ENCODE data around the gene ITGBL1. TPM values are rescaled to one million over a fixed set of nuclear protein-coding genes. Genes with fewer than 3 reads are reported as not detected.
A peak's percentile ranks its signal among the peaks of the same experiment; 100 is the strongest.

Gene ITGBL1
- total and polyA plus RNA-seq, 2 experiments from 2014 or later: 0.29 TPM; not detected in 1

DNA sequence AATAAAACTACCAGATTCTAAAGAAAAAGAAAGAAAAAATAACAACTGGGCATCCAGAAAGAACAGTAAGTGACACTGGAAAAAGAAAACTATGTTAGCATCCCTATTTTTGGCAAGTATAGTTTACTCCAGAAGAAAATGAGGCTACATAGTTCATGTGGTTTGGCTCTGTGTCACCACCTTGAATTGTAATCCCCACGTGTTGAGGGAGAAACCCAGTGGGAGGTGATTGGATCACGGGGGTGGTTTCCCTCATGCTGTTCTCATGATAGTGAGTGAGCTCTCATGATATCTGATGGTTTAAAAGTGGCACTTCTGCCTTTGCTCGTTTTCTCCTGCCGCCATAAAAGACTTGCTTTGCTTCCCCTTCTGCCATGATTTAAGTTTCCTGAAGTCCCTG is 76.9 kb downstream of the ITGBL1 start:
- Histone ChIP-seq H3K27me3 (ENCODE audit: insufficient read depth) (no peaks in the 10 kb centered on the region), H3K36me3 (ENCODE audit: insufficient read depth) (no peaks in the 10 kb centered on the region), H3K27ac (ENCODE audit: low read depth) (no peak overlapping the region), H3F3A (replicated peaks; ENCODE audit: low read depth) (no peaks in the 10 kb centered on the region), H3K79me2 (replicated peaks; ENCODE audit: insufficient read depth) (no peaks in the 10 kb centered on the region), H2AFZ (peak overlapping the region; percentile 45; the same call in 1 of the 2 replicates), H3K4me3 (no peak overlapping the region), H3K4me2 (no peak overlapping the region), H3K9me2 (ENCODE audit: insufficient read depth) (no peaks in the 10 kb centered on the region), H3K4me1 (ENCODE audit: insufficient read depth) (no peaks in the 10 kb centered on the region), H4K20me1 (replicated peaks; ENCODE audit: insufficient read depth) (no peaks in the 10 kb centered on the region)
- no peaks in the 10 kb centered on the region for H3K4me1 Mint-ChIP-seq
- TF ChIP-seq NANOG (IDR thresholded peaks at IDR 0.05; ENCODE audit: borderline replicate concordance): no peak
- TF ChIP-seq, protein P1, sequence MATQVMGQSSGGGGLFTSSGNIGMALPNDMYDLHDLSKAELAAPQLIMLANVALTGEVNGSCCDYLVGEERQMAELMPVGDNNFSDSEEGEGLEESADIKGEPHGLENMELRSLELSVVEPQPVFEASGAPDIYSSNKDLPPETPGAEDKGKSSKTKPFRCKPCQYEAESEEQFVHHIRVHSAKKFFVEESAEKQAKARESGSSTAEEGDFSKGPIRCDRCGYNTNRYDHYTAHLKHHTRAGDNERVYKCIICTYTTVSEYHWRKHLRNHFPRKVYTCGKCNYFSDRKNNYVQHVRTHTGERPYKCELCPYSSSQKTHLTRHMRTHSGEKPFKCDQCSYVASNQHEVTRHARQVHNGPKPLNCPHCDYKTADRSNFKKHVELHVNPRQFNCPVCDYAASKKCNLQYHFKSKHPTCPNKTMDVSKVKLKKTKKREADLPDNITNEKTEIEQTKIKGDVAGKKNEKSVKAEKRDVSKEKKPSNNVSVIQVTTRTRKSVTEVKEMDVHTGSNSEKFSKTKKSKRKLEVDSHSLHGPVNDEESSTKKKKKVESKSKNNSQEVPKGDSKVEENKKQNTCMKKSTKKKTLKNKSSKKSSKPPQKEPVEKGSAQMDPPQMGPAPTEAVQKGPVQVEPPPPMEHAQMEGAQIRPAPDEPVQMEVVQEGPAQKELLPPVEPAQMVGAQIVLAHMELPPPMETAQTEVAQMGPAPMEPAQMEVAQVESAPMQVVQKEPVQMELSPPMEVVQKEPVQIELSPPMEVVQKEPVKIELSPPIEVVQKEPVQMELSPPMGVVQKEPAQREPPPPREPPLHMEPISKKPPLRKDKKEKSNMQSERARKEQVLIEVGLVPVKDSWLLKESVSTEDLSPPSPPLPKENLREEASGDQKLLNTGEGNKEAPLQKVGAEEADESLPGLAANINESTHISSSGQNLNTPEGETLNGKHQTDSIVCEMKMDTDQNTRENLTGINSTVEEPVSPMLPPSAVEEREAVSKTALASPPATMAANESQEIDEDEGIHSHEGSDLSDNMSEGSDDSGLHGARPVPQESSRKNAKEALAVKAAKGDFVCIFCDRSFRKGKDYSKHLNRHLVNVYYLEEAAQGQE (IDR thresholded peaks at IDR 0.05; ENCODE audit: unreplicated experiment): no peak
- TF ChIP-seq POLR2AphosphoS5 (IDR thresholded peaks at IDR 0.05; ENCODE audit: low read depth): no peak
- TF ChIP-seq, protein P2, sequence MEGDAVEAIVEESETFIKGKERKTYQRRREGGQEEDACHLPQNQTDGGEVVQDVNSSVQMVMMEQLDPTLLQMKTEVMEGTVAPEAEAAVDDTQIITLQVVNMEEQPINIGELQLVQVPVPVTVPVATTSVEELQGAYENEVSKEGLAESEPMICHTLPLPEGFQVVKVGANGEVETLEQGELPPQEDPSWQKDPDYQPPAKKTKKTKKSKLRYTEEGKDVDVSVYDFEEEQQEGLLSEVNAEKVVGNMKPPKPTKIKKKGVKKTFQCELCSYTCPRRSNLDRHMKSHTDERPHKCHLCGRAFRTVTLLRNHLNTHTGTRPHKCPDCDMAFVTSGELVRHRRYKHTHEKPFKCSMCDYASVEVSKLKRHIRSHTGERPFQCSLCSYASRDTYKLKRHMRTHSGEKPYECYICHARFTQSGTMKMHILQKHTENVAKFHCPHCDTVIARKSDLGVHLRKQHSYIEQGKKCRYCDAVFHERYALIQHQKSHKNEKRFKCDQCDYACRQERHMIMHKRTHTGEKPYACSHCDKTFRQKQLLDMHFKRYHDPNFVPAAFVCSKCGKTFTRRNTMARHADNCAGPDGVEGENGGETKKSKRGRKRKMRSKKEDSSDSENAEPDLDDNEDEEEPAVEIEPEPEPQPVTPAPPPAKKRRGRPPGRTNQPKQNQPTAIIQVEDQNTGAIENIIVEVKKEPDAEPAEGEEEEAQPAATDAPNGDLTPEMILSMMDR (conservative IDR thresholded peaks at IDR 0.05; ENCODE audit: low read depth in 2 of 2): no peak
- TF ChIP-seq, protein P3, sequence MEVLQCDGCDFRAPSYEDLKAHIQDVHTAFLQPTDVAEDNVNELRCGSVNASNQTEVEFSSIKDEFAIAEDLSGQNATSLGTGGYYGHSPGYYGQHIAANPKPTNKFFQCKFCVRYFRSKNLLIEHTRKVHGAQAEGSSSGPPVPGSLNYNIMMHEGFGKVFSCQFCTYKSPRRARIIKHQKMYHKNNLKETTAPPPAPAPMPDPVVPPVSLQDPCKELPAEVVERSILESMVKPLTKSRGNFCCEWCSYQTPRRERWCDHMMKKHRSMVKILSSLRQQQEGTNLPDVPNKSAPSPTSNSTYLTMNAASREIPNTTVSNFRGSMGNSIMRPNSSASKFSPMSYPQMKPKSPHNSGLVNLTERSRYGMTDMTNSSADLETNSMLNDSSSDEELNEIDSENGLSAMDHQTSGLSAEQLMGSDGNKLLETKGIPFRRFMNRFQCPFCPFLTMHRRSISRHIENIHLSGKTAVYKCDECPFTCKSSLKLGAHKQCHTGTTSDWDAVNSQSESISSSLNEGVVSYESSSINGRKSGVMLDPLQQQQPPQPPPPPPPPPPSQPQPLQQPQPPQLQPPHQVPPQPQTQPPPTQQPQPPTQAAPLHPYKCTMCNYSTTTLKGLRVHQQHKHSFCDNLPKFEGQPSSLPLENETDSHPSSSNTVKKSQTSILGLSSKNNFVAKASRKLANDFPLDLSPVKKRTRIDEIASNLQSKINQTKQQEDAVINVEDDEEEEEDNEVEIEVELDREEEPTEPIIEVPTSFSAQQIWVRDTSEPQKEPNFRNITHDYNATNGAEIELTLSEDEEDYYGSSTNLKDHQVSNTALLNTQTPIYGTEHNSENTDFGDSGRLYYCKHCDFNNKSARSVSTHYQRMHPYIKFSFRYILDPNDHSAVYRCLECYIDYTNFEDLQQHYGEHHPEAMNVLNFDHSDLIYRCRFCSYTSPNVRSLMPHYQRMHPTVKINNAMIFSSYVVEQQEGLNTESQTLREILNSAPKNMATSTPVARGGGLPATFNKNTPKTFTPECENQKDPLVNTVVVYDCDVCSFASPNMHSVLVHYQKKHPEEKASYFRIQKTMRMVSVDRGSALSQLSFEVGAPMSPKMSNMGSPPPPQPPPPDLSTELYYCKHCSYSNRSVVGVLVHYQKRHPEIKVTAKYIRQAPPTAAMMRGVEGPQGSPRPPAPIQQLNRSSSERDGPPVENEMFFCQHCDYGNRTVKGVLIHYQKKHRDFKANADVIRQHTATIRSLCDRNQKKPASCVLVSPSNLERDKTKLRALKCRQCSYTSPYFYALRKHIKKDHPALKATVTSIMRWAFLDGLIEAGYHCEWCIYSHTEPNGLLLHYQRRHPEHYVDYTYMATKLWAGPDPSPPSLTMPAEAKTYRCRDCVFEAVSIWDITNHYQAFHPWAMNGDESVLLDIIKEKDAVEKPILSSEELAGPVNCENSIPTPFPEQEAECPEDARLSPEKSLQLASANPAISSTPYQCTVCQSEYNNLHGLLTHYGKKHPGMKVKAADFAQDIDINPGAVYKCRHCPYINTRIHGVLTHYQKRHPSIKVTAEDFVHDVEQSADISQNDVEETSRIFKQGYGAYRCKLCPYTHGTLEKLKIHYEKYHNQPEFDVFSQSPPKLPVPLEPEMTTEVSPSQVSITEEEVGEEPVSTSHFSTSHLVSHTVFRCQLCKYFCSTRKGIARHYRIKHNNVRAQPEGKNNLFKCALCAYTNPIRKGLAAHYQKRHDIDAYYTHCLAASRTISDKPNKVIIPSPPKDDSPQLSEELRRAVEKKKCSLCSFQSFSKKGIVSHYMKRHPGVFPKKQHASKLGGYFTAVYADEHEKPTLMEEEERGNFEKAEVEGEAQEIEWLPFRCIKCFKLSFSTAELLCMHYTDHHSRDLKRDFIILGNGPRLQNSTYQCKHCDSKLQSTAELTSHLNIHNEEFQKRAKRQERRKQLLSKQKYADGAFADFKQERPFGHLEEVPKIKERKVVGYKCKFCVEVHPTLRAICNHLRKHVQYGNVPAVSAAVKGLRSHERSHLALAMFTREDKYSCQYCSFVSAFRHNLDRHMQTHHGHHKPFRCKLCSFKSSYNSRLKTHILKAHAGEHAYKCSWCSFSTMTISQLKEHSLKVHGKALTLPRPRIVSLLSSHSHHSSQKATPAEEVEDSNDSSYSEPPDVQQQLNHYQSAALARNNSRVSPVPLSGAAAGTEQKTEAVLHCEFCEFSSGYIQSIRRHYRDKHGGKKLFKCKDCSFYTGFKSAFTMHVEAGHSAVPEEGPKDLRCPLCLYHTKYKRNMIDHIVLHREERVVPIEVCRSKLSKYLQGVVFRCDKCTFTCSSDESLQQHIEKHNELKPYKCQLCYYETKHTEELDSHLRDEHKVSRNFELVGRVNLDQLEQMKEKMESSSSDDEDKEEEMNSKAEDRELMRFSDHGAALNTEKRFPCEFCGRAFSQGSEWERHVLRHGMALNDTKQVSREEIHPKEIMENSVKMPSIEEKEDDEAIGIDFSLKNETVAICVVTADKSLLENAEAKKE (CRISPR knock-in tag; IDR thresholded peaks at IDR 0.05): no peak
- TF ChIP-seq STAT1 (IDR thresholded peaks at IDR 0.05; ENCODE audit: unreplicated experiment): no peak
- TF ChIP-seq JUNB (IDR thresholded peaks at IDR 0.05; ENCODE audit: unreplicated experiment): no peak
- TF ChIP-seq, protein P4, sequence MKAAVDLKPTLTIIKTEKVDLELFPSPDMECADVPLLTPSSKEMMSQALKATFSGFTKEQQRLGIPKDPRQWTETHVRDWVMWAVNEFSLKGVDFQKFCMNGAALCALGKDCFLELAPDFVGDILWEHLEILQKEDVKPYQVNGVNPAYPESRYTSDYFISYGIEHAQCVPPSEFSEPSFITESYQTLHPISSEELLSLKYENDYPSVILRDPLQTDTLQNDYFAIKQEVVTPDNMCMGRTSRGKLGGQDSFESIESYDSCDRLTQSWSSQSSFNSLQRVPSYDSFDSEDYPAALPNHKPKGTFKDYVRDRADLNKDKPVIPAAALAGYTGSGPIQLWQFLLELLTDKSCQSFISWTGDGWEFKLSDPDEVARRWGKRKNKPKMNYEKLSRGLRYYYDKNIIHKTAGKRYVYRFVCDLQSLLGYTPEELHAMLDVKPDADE (IDR thresholded peaks at IDR 0.05): no peak
- no peak for TF ChIP-seq ZNF114 (CRISPR knock-in tag; IDR thresholded peaks at IDR 0.05)
- TF ChIP-seq ZNF331 (CRISPR knock-in tag; IDR thresholded peaks at IDR 0.05; ENCODE audit: low read depth): no peak
- TF ChIP-seq EZH2 (IDR thresholded peaks at IDR 0.05; ENCODE audit: low read depth, unreplicated experiment): no peak
- no peak for TF ChIP-seq EZH2phosphoT487 (IDR thresholded peaks at IDR 0.05; ENCODE audit: unreplicated experiment)
- TF ChIP-seq CREB1 (CRISPR knock-in tag; IDR thresholded peaks at IDR 0.05; ENCODE audit: low read depth): no peak
- no peak overlapping the region for H3K4me3 Mint-ChIP-seq
- no peaks in the 10 kb centered on the region for H3K36me3 Mint-ChIP-seq (ENCODE audit: low read depth)
- H3K27me3 Mint-ChIP-seq (ENCODE audit: insufficient read depth, low read depth, poor library complexity): no peaks in the 10 kb centered on the region
- H3K9me3 Mint-ChIP-seq: no peaks in the 10 kb centered on the region
- ATAC-seq: no peak
- H3K27ac Mint-ChIP-seq: no peak overlapping the region
- no peak for DNase-seq (ENCODE audit: low spot score)

Measured in GM23338 (cell line).